Amygdala (tissue), 56 donors: ENCODE measurements around the gene ATF4.
A peak's percentile ranks its signal among the peaks of the same experiment; 100 is the strongest.
"Not testable (repeated sequence)": the region's sequence is repeated elsewhere in the genome, so short reads cannot be mapped to it uniquely, and the experiment has no call there.

Experiments used
- DNase-seq, 56 donors: peaks; one replicate each; lab custom pipeline; 2025; lab: John Stamatoyannopoulos, UW

The ATF4 gene

GRCh38 chr22:39507021-39507420, 13.3 kb upstream of the ATF4 start:
- not testable (repeated sequence) for DNase-seq

GRCh38 chr22:39508393-39508792, 12.0 kb upstream of the ATF4 start:
- DNase-seq = no peak

- DNase-seq = no peak
Observed at GRCh38 chr22:39510529-39511149, 9.7 kb upstream of the ATF4 start.

GRCh38 chr22:39511226-39511625, 9.1 kb upstream of the ATF4 start:
- no peak for DNase-seq

- DNase-seq = no peak
Observed at GRCh38 chr22:39512026-39512425, 8.3 kb upstream of the ATF4 start.

- no peak for DNase-seq
Observed at GRCh38 chr22:39513791-39514190, 6.6 kb upstream of the ATF4 start.

GRCh38 chr22:39514373-39514973, 5.9 kb upstream of the ATF4 start:
- peak in 31 of 56 donors; percentile 8 to 84 (median 38) for DNase-seq

- no peak for DNase-seq
Observed at GRCh38 chr22:39515266-39516050, 4.9 kb upstream of the ATF4 start.

GRCh38 chr22:39517470-39517869, 2.9 kb upstream of the ATF4 start:
- no peak for DNase-seq

- no peak for DNase-seq
Observed at GRCh38 chr22:39518144-39518786, 2.1 kb upstream of the ATF4 start.

GRCh38 chr22:39518996-39519680, 1.2 kb upstream of the ATF4 start:
- peak in 4 of 56 donors; percentile 21 to 58 (median 46) for DNase-seq

GRCh38 chr22:39519681-39520225, 609 bp upstream of the ATF4 start:
- DNase-seq = peak in 44 of 56 donors; percentile 27 to 94 (median 85)

GRCh38 chr22:39521106-39521885, 934 bp downstream of the ATF4 start:
- not testable (repeated sequence) for DNase-seq

GRCh38 chr22:39522091-39522490, 1.7 kb downstream of the ATF4 start:
- not testable (repeated sequence) for DNase-seq

GRCh38 chr22:39522567-39523300, 2.4 kb downstream of the ATF4 start:
- peak in 14 of 56 donors; percentile 17 to 63 (median 36) for DNase-seq

GRCh38 chr22:39524089-39524752, 3.9 kb downstream of the ATF4 start:
- DNase-seq = no peak

- DNase-seq = no peak
Observed at GRCh38 chr22:39524753-39525657, 4.6 kb downstream of the ATF4 start.
